SKM-1 (cell line): ENCODE results near the gene SLIT1.
A peak's percentile ranks its signal among the peaks of the same experiment; 100 is the strongest.

Experiments
- DNase-seq: peaks from one replicate; lab custom pipeline; 2025; ENCODE audit not compliant: unreplicated experiment; lab: John Stamatoyannopoulos, UW

SLIT1 gene

GRCh38 chr10:97203220-97203619, 17.5 kb upstream of the SLIT1 start:
- no peak for DNase-seq

- no peak for DNase-seq
Measured at GRCh38 chr10:97200616-97201015, 14.9 kb upstream of the SLIT1 start.

- DNase-seq: no peak
Measured at GRCh38 chr10:97199152-97199551, 13.4 kb upstream of the SLIT1 start.

- DNase-seq: no peak
Measured at GRCh38 chr10:97197030-97197500, 11.3 kb upstream of the SLIT1 start.

GRCh38 chr10:97196223-97197029, 10.7 kb upstream of the SLIT1 start:
- peak; percentile 60 for DNase-seq

- DNase-seq: no peak
Measured at GRCh38 chr10:97195706-97196222, 10.0 kb upstream of the SLIT1 start.

- no peak for DNase-seq
Measured at GRCh38 chr10:97192952-97193435, 7.2 kb upstream of the SLIT1 start.

GRCh38 chr10:97190450-97190849, 4.7 kb upstream of the SLIT1 start:
- no peak for DNase-seq

- no peak for DNase-seq
Measured at GRCh38 chr10:97188261-97188711, 2.5 kb upstream of the SLIT1 start.

GRCh38 chr10:97186911-97187310, 1.2 kb upstream of the SLIT1 start:
- no peak for DNase-seq

- no peak for DNase-seq
Measured at GRCh38 chr10:97184971-97185325, 811 bp downstream of the SLIT1 start.

GRCh38 chr10:97183314-97183713, 2.4 kb downstream of the SLIT1 start:
- DNase-seq: no peak

GRCh38 chr10:97182288-97182990, 3.3 kb downstream of the SLIT1 start:
- DNase-seq: no peak

- no peak for DNase-seq
Measured at GRCh38 chr10:97180986-97181385, 4.8 kb downstream of the SLIT1 start.

GRCh38 chr10:97180363-97180755, 5.4 kb downstream of the SLIT1 start:
- no peak for DNase-seq

- no peak for DNase-seq
Measured at GRCh38 chr10:97179731-97180362, 5.9 kb downstream of the SLIT1 start.

- DNase-seq: no peak
Measured at GRCh38 chr10:97179311-97179710, 6.4 kb downstream of the SLIT1 start.

GRCh38 chr10:97178074-97178473, 7.7 kb downstream of the SLIT1 start:
- DNase-seq: no peak

- DNase-seq: no peak
Measured at GRCh38 chr10:97176226-97176625, 9.5 kb downstream of the SLIT1 start.

GRCh38 chr10:97175586-97175985, 10.2 kb downstream of the SLIT1 start:
- no peak for DNase-seq

GRCh38 chr10:97174941-97175340, 10.8 kb downstream of the SLIT1 start:
- no peak for DNase-seq
